GM18868 (cell line): ENCODE data around the gene OR2V2.
A peak's percentile ranks its signal among the peaks of the same experiment; 100 is the strongest.

Experiments used
- ATAC-seq: cut with Tn5 transposase; IDR thresholded peaks from one replicate; pipeline ENCODE4 v1.9.1; 2021; ENCODE audit warnings: mild to moderate bottlenecking, moderate library complexity; ENCODE audit not compliant: unreplicated experiment

Gene OR2V2

DNA sequence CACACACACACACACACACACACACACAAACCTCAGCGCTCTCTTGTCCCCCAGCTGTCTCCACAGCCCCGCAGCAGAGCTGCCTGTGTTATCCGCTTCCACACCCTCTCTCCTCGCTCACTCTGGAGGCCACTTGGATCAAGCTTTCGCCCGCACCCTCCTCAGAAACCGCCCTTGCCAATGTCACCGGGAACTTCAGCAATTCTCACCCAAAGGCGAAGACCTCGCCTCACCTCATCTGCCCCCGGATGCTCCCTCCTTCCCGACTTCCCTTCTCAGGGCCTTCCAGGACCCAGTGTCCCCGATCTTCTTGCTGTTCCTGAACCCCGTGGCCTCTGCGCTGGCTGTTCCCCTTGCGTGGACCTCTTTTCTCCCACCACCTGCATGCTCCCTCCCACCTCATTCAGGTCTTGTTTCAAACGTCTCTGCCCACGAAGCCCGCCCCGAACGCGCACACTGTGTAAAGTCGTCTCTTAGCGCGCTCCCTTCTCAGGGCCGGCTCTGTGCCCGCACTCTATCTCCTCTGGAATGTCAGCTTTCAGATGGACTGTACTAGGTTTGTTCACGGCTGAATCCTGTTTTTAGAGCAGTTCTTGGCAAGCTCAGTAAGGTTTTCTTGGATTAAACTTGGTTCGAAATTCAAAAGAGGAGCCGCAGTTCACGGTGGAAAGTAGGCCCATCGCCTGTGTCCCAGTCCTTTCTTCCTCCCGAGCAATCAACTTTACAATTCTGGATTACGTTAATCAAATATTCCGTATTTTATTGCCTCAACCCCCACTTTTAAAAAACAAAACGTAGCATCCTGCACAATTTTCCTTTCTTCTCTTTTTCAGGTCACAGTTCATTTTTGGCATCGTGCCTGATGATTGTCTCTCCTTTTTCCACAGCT is 58.6 kb downstream of the OR2V2 start:
- no peak for ATAC-seq

DNA sequence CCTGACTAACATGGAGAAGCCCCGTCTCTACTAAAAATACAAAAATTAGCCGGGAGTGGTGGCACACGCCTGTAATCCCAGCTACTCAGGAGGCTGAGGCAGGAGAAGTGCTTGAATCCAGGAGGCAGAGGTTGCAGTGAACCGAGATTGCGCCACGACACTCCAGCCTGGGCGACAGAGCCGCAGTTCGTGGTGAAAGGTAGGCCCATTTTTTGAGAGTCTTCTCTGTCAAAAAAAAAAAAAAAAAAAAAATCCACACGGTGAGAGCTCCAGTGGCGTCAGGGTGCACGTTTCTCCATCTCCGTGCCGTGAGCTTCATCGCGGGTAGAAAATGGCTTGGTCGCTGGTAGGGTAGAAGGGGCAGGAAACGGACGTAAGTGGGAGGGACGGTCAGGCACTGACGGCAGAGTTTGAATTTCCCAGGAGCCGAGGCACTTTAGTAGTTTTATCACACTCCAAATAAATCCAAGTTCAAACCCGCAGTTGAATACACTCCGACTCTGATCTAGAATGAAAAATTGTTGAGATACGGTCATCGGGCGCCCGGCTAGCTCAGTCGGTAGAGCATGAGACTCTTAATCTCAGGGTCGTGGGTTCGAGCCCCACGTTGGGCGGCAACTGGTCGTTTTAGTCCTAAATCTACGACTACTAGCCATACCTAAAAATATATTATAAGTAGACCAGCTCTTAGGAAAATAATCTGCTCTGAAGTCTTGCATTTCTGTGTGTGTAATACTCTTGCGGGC is 60.0 kb downstream of the OR2V2 start:
- ATAC-seq = peak; percentile 38

DNA sequence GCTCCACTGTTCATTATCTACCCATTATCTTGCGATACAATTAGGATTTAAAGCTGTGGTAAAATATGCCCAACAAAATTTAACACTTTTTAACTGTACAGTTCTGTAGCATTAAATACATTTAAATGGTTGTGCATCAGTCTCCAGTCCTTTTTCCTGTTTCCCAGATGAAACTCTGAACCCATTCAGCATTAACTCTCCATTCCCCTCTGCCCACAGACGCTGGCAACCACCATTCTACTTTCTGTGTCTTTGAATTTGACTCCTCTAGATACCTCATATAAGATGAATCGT is 60.5 kb downstream of the OR2V2 start:
- ATAC-seq = no peak
